HuH-7.5 (cell line): ENCODE data around the gene QSOX1.

Experiments used
- DNase-seq: peaks from one replicate; pipeline ENCODE4 v3.0.0; 2011; ENCODE audit warnings: low spot score

The QSOX1 gene

DNA sequence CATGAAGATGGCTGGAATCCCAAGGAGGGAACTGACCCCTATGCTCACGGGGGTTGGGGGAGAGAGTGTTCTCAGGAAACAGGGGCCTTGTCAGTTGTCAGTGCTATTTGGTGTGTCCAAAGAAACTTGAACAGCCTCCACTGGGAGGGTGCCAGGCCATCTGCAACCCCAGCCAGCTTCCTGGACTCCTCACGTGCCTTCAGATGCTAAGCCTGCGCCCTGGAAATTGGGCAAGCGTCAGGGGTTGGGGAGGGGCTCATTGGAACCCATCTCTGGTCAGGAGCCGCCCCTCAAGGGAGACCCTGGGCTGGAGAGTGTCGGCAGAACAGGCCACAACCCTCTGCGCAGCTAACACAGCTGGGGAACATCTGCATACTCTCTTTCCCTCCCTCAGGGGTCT is 62.3 kb downstream of the QSOX1 start:
- DNase-seq, result no peak

DNA sequence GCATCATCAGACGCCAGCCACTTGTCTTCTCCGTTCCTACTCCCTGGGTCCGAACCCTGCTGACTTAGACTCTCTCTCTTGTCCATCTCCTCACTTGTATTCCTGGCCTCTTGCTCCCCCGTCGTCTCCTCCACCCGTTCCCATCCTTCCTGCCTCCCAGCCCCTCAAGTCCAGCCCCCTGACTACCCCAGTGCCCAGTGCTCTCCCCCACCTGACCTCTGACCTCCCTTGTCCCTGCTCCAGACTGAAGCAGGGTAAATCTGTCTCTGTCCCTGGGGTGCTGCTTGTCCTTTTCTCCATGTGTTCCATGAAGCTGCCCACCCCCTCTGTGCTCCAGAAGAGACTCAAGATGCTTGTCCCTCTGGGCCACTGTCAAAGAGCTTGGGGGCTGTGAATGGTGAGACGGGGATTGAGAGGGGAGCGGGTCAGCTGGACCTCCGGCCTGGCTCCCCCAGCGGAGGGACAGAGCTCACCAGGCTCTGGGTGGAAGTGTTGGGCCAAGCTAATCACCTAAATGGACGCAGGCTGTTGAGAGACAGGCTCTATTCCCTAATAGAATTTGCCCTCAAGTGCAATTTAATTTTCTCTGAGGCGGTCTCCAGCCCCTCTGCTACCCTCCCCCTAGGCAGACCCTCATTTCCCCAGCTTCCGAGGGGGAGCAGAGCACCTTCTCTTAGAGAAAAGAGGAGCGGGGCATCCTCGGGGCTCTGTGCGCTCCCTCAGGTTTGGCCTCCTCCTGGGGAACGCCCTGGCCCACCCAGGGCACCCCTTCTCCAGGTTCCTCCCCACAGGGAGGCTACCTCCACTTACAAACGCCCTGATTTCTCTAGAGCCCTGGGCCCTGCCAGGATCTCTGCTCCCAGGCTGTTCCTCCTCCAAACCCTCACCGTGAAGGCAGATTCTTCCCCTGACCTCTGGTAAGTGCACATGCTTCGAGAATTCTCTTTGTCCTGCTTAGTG is 64.4 kb downstream of the QSOX1 start:
- no peak for DNase-seq

DNA sequence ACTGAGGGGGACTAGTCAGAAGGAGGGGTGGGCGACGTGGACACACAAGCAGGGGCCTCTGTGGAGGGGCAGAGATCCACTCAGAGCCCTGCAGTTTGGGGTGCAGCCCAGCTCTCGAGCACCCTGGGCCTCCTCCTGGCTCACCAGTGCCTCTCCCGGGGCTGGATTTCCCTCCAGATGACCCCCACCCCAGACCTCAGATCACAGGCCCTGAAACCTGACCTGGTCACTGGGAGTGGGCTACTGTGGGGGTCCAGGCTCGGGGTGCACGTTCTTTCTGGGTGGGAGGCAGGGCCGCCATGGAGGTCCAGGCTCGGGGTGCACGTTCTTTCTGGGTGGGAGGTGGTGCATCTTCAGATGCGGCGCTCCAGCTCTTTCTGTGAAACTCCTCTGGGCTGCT is 65.1 kb downstream of the QSOX1 start:
- no peak for DNase-seq

DNA sequence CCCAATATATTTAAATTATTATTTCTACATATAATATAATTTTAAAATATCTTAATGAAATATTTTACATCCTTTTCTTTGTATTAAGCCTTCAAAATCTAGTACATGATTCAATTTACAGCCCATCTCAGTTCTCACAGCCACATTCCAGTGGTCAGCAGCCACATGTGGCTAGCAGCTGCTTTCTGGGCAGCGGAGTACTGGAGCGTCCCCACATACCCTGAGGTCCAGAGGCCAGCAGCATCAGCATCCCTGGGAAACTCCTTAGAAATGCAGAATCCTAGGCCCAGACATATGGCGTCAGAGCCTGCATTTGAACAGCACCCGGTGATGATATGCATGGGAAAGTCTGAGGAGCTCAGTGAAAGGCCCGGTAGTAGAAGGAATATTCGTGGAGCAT is 66.8 kb downstream of the QSOX1 start:
- no peak for DNase-seq

DNA sequence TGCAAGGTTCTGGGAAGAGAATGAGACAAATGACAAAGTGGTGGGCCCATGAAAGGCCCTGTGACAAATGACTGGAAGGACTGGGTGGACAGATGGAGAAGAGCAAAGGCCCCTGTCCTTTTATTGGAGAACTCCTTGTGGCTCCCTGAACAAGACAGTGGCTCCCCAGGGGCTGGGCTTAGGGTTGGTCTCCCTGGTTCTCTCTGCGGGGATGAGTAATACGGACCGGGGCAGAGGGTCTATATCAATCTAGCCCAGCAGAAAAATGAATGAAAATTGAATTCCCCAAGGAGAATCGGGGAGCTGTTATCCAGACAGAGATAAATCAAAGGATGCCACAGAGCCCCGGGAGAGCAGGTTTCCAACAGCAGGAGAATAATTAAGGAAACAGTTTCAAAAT is 70.2 kb downstream of the QSOX1 start:
- no peak for DNase-seq

DNA sequence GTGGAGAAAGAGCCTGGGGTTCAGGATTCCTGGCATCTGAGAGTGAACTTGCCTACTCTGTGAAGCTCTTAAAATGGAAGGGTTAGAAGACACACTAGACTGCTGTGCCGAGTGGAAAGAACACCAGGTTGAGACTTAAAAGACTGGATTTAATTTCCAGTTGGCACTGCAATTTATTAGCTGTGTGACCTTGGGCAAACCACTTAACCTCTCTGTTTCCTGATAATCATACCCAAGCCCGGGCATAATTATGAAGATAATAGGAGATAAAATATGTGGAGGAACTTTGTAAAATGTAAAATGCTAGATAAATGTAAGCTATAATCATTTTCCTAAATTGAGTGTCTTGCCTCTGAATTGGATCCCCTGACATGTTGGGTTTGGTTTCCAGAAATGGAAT is 70.7 kb downstream of the QSOX1 start:
- DNase-seq, result no peak

DNA sequence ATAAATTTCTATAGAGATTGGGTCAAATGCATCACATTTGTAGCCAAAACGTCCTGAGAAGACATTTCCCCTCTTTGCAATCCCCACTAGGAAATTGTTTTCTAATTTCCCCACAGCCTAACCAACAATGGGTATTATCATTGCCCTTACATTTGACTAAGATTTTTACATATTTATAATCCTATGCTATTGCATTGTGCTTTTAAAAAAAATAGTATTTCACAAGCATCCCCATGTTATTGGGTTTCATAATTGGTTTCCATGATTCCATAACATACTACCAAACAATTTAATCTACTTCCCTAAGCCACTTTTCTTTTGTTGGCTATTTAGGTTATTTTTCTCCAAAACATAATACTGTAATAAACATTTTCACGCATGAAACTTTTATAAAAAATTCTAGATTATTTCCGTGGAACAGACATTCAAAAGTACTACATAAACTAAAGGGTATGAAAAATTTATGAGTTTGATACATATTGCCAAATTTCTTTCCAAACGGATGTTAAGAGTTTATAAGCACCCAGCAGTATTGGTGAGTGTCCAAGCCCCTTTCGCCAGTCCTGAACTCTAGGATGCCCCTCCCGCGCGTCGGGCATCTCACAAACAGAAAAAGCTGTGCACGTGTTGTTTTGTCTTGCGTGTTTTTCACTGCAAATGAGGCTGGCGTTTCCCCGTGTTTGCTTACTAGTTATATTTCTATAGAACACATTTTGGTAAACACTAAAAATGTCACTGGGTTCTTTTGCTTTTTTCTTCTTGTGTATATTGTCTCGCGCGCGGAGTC is 73.4 kb downstream of the QSOX1 start:
- DNase-seq, result no peak

DNA sequence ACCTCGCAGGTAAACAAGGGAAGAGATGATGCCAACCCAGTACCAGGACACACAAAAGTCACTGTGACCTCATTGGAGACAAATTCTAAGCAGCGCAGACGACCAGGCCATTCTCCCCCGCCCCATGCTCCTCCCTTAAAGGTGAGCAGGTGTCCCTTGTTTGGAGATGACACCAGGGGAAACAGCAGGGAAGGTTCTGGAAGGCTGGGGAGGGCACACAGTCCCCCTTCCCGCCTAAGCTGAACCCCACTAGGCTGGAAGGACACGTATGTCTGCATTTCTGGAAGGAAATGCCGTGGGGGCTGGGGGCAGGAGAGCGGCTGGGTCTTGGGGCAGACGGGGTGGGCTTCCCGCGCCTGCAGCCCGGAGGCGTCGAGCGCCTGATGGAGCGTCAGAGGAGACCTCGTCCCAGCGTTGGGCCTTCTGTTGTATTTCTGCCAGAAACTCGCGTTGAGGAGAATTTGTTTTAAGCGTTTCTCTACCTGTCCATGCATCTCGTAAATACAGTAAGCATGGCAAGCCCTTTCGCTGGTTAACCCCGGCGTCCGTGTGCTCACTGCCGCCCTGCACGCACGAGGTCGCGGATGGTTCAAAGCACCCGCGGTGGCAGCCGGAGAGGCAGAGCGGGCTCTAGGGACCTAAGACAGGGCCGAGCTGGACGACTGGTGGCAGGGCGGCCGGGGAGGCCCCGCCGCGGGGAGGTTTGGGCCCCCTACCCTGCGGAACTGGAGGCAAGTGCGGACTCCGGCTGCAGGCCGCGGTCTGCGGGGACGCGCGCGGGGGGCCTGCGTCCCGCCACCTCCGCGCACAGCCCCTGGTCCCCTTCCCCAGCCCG is 74.2 kb downstream of the QSOX1 start:
- DNase-seq, result peak; percentile 68

DNA sequence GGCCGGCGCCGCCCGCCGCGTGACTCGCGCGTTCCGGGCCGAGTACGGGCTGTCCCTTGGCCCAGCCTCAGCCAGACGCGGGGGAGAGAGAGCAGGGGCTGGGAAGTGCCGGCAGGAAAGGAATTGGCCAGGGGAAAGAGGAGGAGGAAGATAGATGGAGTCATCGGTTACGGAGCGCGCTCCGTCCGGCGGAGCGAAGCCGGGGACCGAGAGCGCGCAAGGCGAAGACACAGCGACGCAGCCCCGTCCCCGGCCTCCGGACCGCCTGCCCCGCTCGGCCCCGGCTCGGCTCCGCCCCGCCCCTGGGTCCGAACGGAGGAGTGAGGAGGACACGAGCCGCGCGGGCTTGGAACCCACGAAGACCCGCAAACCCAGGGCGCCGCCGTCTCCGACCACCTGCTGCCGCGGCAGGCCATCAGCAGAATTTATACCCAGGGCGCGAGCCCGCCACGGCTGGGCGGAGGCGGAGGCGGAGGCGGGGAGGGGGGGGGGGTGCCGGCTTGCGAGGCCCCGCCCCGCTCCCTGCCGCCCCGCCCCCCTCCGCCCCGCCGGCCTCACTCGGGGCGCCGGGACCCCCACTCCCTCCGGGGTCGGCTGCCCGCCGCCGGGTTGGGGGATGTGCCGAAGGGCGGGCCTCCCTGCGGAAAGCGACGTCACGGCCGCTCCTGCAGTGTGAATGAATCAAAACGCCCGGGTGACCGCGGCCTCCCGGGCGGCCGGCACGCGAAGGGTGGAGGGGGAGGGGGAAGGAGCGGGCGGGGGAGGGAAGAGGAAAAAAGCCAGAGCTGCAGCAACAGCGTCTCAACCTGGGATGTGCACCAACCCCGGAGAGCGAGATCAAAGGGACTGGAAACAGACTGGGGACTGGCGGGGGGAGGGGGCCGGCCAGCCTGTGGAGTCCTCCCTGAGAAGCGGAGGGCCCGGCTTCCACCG is 75.1 kb downstream of the QSOX1 start, which contains the start of gene LHX4:
LHX4 (plus strand) TSS at position 782 of the 933 bp plus-strand sequence. CDS start 266 bp downstream, outside the sequence.
- peak; percentile 79 for DNase-seq

DNA sequence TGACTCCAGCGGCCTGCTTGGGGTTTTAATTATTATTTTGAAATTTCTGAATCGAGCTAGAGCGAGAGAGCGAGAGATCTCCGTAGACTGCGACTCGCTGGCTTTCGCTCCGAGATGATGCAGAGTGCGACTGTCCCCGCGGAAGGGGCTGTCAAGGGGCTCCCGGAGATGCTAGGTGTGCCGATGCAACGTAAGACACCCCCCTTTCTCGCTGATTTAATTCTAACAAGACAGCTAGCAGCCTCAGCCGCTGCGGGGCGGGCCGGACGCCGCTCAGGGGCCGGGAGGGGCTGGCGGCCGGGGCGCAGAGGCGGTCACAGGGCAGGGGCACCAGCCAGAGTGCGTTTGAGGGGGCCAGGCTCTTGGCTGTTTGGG is 75.7 kb downstream of the QSOX1 start:
- no peak for DNase-seq

DNA sequence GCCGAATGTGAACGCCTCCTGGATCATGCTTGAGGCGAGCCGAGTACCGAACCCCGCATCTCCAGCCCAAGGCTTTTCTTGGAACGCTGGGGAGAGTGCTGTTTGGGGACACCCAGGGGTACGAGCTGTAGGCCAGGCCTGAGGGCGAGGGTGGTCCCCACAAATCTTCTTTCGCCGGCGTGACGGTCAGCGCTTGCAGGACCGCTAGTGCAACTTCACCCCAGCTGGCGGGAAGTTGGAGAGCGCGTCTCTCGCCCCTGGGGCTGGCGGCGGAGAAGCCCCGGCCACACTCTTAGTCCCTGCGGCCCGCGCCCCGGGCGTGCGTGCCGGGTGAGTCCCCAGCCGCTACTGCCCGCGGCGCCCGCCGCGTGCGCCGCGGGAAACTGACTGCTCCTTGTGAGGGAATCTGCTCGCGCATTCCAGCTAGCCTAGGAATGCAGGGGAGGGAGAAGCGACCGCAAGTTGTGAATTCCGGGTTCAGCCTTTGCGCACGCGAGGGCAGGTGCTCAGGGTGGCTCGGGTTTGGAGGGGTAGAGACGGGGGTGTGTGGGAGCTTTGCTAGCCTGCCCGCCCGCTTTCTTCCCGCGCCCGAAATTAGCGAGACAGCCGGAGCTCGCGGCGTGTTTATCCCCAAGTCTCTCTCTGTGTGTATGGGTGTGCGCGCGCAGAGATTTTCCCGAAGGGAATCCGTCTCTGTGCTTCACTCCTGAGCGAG is 76.3 kb downstream of the QSOX1 start:
- peak; percentile 54 for DNase-seq

DNA sequence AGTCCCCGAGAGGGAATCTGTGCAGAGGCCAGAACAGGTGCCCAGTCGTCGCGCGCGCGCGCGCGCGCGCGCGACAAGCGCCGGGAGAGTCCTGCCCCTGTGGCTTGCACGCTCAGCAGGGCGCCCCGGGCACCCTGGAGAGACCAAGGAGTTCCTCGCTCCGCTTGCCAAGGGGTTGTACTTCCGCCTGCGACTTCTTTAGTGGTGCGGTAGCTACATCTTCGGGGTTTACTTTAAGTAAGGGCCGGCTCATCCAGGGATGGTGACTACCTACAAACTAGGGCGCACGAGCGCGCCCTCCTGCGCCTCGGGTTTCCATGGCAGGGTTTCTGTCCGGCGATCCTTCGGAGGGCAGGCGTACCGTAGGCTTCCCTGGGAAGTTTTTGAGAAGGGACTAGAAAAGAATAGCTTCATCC is 76.8 kb downstream of the QSOX1 start:
- peak; percentile 85 for DNase-seq

DNA sequence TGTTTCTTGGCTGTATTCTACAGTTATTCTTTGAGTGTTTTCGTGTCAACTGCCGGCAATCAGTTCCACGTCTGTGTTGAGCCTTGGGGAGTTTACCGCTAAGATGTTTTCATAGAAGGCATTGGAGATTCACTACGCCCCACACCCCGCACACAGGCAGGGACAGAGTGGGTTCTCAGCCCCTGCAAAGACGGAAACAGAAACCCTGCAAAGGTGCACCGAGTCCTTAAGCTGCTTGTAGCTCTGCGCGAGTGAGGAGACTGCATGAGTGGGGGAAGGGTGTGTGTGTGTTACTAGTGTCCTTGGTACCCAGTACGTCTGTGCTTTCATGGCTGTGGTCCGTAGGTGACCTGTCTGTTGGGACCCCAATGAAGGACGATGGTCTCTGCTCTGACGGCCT is 77.3 kb downstream of the QSOX1 start:
- DNase-seq, result no peak

DNA sequence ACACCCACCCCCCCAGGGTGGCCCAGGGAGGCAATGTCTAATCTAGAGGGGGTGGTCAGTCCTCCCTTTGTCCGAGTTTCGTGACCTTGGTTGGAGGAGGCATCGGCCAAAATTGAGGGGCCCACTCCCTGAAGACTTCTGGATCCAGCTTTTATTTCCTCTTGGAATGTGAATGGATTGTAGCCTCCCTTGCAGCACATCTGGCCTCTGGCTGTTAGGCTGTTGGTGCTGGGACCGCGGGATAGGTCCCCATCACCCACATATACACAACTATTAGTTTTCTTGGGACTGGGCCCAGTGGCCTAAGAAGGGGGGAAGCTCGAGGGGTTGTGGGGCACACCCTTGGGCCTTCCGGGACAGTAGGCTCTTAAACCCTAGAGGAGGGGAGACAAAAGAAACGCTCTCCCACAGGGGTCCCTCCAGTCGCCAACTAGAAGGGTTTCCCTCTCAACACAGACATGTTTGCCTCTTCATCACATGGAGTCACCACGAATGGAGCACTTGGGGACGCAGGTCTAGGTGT is 77.9 kb downstream of the QSOX1 start:
- no peak for DNase-seq

DNA sequence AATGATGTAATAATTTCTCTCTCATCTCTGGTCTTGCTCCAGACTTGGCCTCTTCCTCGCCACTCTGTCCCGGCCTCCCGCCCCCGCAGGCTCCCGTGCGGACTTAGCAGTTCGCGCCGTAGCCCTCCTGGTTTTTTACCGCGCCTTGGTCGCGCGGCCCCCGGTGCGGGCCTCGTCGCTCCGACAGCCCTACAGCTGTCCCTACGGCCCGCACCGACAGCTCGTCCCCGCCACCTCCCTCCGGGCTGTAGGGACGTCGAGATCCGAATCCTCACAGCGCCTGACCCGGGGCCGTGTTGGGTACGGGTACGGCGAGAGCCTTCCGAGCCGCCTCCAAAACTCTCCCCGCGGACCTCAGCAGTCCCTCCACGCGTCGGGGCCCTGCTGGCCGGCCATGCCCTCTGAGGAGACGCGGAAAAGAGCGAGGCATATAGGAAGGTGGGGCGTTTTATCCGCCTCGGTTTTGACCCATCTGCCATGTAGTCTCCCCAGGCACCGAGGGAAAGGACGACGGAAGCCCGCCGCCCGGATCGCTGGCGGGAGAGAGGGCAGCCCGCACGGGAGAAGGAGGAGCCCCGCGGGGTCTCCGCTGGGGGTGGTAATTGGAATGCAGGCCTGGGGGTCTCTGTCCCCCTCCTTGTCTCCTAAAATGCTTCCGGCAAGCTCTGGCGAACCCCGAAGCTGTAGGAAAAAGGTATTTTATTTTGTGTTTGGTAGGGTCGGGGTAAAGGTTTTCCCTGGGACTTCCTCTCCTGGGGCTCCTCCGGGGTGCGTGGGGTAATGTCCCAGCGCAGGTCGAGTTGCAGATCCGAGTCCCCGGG is 78.7 kb downstream of the QSOX1 start:
- no peak for DNase-seq

DNA sequence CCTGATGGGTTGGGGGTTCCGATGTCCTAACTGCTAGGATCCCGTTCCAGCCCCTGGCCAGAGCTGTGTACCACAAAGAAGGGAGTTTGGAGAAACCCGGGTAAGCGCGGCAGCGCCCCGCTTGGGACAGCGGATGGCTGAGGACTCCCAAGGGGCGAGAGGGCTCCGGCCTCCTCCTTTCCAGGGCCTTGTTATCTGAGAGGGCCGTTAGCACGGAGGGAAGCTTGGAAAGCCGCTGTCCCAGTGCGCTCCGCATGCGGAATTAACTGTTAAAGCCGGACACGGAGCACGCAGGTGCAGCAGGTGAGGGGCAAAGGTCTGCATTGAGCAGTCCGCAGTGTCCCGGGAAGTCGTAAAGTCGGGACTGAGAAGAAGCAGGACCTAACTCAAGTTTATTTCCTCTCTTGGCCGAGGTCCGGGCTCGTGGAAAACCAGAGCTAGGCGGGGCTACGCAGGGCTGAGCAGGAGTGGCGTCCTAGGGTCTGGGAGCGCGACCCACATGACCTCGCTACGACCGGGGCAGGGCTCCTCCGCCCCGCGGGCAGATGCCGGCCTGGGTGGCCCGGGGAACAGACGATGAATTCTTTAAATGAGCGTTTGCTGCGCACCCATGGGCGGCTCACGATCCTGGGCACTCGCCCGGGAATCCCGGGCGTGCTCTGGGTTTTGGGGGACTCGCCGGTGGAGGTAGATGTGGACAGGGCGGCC is 79.9 kb downstream of the QSOX1 start:
- peak; percentile 63 for DNase-seq

DNA sequence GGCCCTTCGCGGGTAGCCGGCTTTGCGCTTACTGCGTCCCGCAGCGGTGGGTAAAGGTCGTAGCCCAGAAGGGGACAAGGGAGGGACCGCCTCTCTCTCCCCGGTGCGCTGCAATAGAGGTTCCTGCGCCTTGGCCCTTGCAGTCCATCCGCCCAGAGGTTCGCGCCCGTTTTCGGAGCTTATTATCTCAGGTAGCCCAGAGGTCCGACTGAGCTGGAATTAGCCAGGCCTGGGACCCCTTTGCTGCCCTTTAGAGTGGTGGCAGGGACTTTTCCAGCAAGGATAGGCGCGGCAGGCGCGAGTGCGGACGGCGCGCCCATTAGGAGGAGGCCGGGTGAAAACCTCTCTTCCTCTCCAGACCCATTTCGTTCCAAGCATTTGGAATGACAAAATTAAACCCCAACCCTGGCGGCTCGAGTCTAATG is 80.4 kb downstream of the QSOX1 start:
- DNase-seq, result no peak

DNA sequence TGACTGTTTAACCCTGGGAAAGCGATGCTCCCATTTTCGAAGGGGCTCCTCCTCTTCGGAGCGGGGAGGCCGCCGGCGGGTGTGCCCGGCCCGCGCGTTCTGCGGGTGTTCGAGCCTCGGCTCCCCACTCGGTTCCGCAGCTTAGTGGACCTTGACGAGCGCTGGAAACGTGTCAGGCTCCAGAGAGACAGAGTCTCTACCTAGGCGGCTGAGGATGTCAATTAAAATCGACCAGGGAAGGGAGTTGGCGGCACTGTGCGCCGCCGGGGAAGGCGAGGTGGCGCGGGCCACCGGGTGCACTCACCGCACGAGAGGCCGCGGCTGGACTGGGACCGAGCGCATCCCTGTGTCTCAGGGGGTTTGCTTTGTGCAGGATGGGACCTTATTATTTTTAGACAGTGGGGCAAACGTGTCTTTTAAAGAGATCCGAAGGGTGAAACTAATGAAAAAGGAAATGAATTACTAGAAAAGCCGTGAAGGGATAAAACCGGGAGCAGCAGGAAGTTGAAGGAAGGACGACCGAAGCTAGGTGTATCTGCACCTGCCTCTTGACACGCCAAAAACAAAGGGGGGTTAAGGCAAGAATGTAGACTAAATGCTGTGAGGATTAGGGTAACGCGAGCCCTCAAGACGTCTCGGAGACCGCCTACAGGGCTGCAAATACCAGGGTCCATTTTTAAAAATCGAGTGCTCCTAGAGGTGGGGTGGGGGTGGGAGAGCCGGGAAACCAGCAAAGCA is 81.0 kb downstream of the QSOX1 start:
- DNase-seq, result no peak
